HCT116 (cell line): ENCODE results near the gene JDP2. TPM values are rescaled to one million over a fixed set of nuclear protein-coding genes. Genes with fewer than 3 reads are reported as not detected.

Experiments
- ATAC-seq: fragments of 200-7000 bp; cut with Tn5 transposase; 2 replicates; pipeline ENCODE4 v1.9.1; 2020; ENCODE audit warnings: mild to moderate bottlenecking, moderate library complexity
- BruUV-seq: library from RNA; stranded (reverse); fragments of 400-500 nt; replicated peaks from 2 replicates; lab custom pipeline; 2021; lab: Mats Ljungman, UMichigan
- CTCF ChIA-PET: fragments of 300-600 bp; sonication (Branson Sonifier 250); formaldehyde crosslinking; loops from one replicate; lab custom pipeline; 2021; ENCODE audit warnings: antibody characterized with exemption; lab: Charles Lee
- POLR2A ChIA-PET: fragments of 300-600, 350-600 bp; sonication (Branson Sonifier 250); formaldehyde crosslinking; loops from one replicate; lab custom pipeline; 2021; ENCODE audit warnings: antibody characterized with exemption; lab: Charles Lee
- RAD21 ChIA-PET, 2 experiments: fragments of 300-600 bp; sonication (Branson Sonifier 250); formaldehyde crosslinking; loops; one replicate each; lab custom pipeline; 2023; ENCODE audit warnings: low total read pairs in 2 of 2; ENCODE audit not compliant: uncharacterized antibody in 2 of 2, unreplicated experiment in 2 of 2, low non-redundant PET in 1 of 2; lab: Charles Lee
- DNase-seq: peaks from one replicate; pipeline ENCODE4 v3.0.0-alpha.2; 2010; ENCODE audit warnings: low read depth, low spot score
- H2AFZ ChIP-seq: fragments of 200-600 bp; shearing (Covaris generic), sonication (generic); 2 replicates; pipeline ENCODE4 v1.6.1; 2017; ENCODE audit warnings: low read depth, mixed run types, mixed read lengths, antibody characterized with exemption, low read length; ENCODE audit not compliant: poor library complexity, severe bottlenecking
- H3K27ac ChIP-seq: 2 replicates; pipeline ENCODE4 v1.5.1; 2012; ENCODE audit warnings: low read depth, low read length
- H3K27me3 ChIP-seq: fragments of 200-600 bp; sonication (generic); 2 replicates; pipeline ENCODE4 v1.6.1; 2016; ENCODE audit warnings: mixed run types, low read length, mixed read lengths; ENCODE audit not compliant: insufficient read depth
- H3K36me3 ChIP-seq, 2 experiments: fragments of 200-500 bp in 1 of 2; fragments of 200-600 bp in 1 of 2; sonication (Bioruptor generic) in 1 of 2; sonication (generic) in 1 of 2; 2 replicates each; pipeline versions ENCODE4 v1.5.1 to v1.6.1; 2014 to 2016; ENCODE audit warnings: low read length in 2 of 2, inconsistent platforms in 1 of 2, mixed read lengths in 1 of 2, mixed run types in 1 of 2; ENCODE audit not compliant: insufficient read depth in 2 of 2, control insufficient read depth in 1 of 2
- H3K4me1 ChIP-seq, 2 experiments: fragments of 200-600 bp in 1 of 2; sonication (generic) in 1 of 2; 2 replicates each; pipeline versions ENCODE4 v1.5.1 to v1.6.1; 2012 to 2017; ENCODE audit warnings: low read length in 2 of 2, inconsistent platforms in 1 of 2, mild to moderate bottlenecking in 1 of 2, mixed read lengths in 1 of 2, mixed run types in 1 of 2, moderate library complexity in 1 of 2; ENCODE audit not compliant: insufficient read depth in 2 of 2, control insufficient read depth in 1 of 2
- H3K4me2 ChIP-seq: fragments of 200-600 bp; sonication (generic); 2 replicates; pipeline ENCODE4 v1.6.1; 2017; ENCODE audit warnings: mixed run types, low read length, mixed read lengths
- H3K4me3 ChIP-seq, 2 experiments: fragments of 200-600 bp in 1 of 2; sonication (generic) in 1 of 2; replicated peaks in 1 of 2; 2 replicates each; pipeline ENCODE4 v1.5.1; 2011 to 2016; ENCODE audit warnings: low read length in 2 of 2, control low read depth in 1 of 2, low read depth in 1 of 2, mild to moderate bottlenecking in 1 of 2, mixed read lengths in 1 of 2, mixed run types in 1 of 2
- H3K79me2 ChIP-seq: fragments of 200-600 bp; sonication (generic); 2 replicates; pipeline ENCODE4 v1.6.1; 2017; ENCODE audit warnings: mild to moderate bottlenecking, mixed run types, low read length, moderate library complexity, mixed read lengths; ENCODE audit not compliant: insufficient read depth
- H3K9ac ChIP-seq: fragments of 200-600 bp; sonication (generic); 2 replicates; pipeline ENCODE4 v1.6.1; 2016; ENCODE audit warnings: low read length, mixed read lengths
- H3K9me2 ChIP-seq: fragments of 200-600 bp; sonication (generic), shearing (Covaris generic); 2 replicates; pipeline ENCODE4 v1.6.1; 2017; ENCODE audit warnings: mixed run types, mild to moderate bottlenecking, moderate library complexity; ENCODE audit not compliant: insufficient read depth
- H3K9me3 ChIP-seq, 2 experiments: fragments of 200-500 bp in 1 of 2; fragments of 200-600 bp in 1 of 2; sonication (Bioruptor generic) in 1 of 2; sonication (generic) in 1 of 2; 2 replicates each; pipeline ENCODE4 v1.6.1; 2014 to 2017; ENCODE audit warnings: low read length in 2 of 2, mixed read lengths in 2 of 2, inconsistent platforms in 1 of 2, low read depth in 1 of 2, mild to moderate bottlenecking in 1 of 2, mixed run types in 1 of 2, moderate library complexity in 1 of 2; ENCODE audit not compliant: control insufficient read depth in 1 of 2, insufficient read depth in 1 of 2
- H4K20me1 ChIP-seq: fragments of 200-600 bp; sonication (generic), shearing (Covaris generic); 2 replicates; pipeline ENCODE4 v1.6.1; 2017; ENCODE audit warnings: mixed run types, mild to moderate bottlenecking, moderate library complexity; ENCODE audit not compliant: insufficient read depth
- ATF3 ChIP-seq: IDR thresholded peaks from 2 replicates; pipeline ENCODE4 v1.6.1; 2012
- CBX3 ChIP-seq: IDR thresholded peaks from 2 replicates; pipeline ENCODE4 v1.6.1; 2012; ENCODE audit warnings: low read depth
- CTCF ChIP-seq, 3 experiments: fragments of 200-600 bp in 1 of 3; sonication (generic) in 1 of 3; IDR thresholded peaks in 2 of 3; conservative IDR thresholded peaks in 1 of 3; 2 replicates each; pipeline ENCODE4 v1.5.1; 2012 to 2017; ENCODE audit warnings: low read depth in 2 of 3, low read length in 2 of 3, antibody characterized with exemption in 1 of 3, borderline replicate concordance in 1 of 3, control low read depth in 1 of 3, mild to moderate bottlenecking in 1 of 3, mixed read lengths in 1 of 3, mixed run types in 1 of 3, moderate library complexity in 1 of 3; ENCODE audit not compliant: insufficient read depth in 1 of 3
- EGR1 ChIP-seq: IDR thresholded peaks from 2 replicates; pipeline ENCODE4 v1.6.1; 2012; ENCODE audit warnings: low read depth
- ELF1 ChIP-seq: IDR thresholded peaks from 2 replicates; pipeline ENCODE4 v1.6.1; 2012; ENCODE audit warnings: low read depth, borderline replicate concordance
- EZH2 ChIP-seq: fragments of 200-600 bp; sonication (generic); IDR thresholded peaks from 2 replicates; pipeline ENCODE4 v1.6.1; 2017; ENCODE audit warnings: antibody characterized with exemption, mixed run types
- EZH2phosphoT487 ChIP-seq: fragments of 200-600 bp; IDR thresholded peaks from 2 replicates; pipeline ENCODE4 v1.6.1; 2018; ENCODE audit warnings: antibody characterized with exemption, borderline replicate concordance
- FOSL1 ChIP-seq: IDR thresholded peaks from 2 replicates; pipeline ENCODE4 v1.6.1; 2012; ENCODE audit warnings: low read depth
- MAX ChIP-seq: IDR thresholded peaks from 2 replicates; pipeline ENCODE4 v1.6.1; 2012
- POLR2A ChIP-seq: IDR thresholded peaks from 2 replicates; pipeline ENCODE4 v1.7.0; 2011; ENCODE audit warnings: borderline replicate concordance; ENCODE audit not compliant: insufficient read depth, insufficient read length; ENCODE audit errors: extremely low read depth
- POLR2AphosphoS5 ChIP-seq: IDR thresholded peaks from 2 replicates; pipeline ENCODE4 v1.6.1; 2011; ENCODE audit warnings: mild to moderate bottlenecking, low read depth, low read length, moderate library complexity
- RAD21 ChIP-seq: IDR thresholded peaks from 2 replicates; pipeline ENCODE4 v1.6.1; 2012; ENCODE audit warnings: low read depth, mild to moderate bottlenecking
- SIN3A ChIP-seq: IDR thresholded peaks from 2 replicates; pipeline ENCODE4 v1.6.1; 2012; ENCODE audit warnings: low read depth
- SP1 ChIP-seq: IDR thresholded peaks from 2 replicates; pipeline ENCODE4 v1.6.1; 2012; ENCODE audit warnings: low read depth
- YY1 ChIP-seq: IDR thresholded peaks from 2 replicates; pipeline ENCODE4 v1.6.1; 2011; ENCODE audit warnings: low read length, low read depth, moderate library complexity, mild to moderate bottlenecking; ENCODE audit not compliant: insufficient replicate concordance; ENCODE audit errors: extremely low read depth
- ZNF274 ChIP-seq: fragments of 200-500 bp; sonication (Bioruptor generic); IDR thresholded peaks from 2 replicates; pipeline ENCODE4 v1.6.1; 2014; ENCODE audit warnings: mild to moderate bottlenecking, low read depth, low read length, inconsistent platforms
- intact Hi-C: fragments of 100-400 bp; cut with micrococcal nuclease; formaldehyde crosslinking; loops from 2 replicates; pipeline ENCODE4 v1.10.0; 2022
- total RNA-seq: library from RNA; stranded (reverse); gene quantifications from one replicate; pipeline ENCODE4 v1.2.1, GENCODE V29; 2021; ENCODE audit not compliant: unreplicated experiment

JDP2 gene
- total RNA-seq, 1 experiment from 2014 or later, result 25.4 TPM

- no peak for TF ChIP-seq CTCF (IDR thresholded peaks at IDR 0.05 in 2 of 3, conservative IDR thresholded peaks at IDR 0.05 in 1 of 3; ENCODE audit: borderline replicate concordance in 1 of 3, insufficient read depth in 1 of 3, low read depth in 2 of 3, low read length in 2 of 3)
- no peak for TF ChIP-seq SP1
- no peak for TF ChIP-seq YY1
- no peak for TF ChIP-seq EZH2phosphoT487
- no peak for TF ChIP-seq POLR2A
- no peak for TF ChIP-seq RAD21
- TF ChIP-seq ELF1, result no peak
- no peak for TF ChIP-seq CBX3
- no peak for TF ChIP-seq ATF3
- no peak for TF ChIP-seq EZH2
- no peak for TF ChIP-seq ZNF274
- TF ChIP-seq POLR2AphosphoS5, result no peak
- TF ChIP-seq FOSL1, result no peak
- no peak for TF ChIP-seq EGR1
These were observed 14.8 kb downstream of the JDP2 start (continued) for GRCh38 chr14:75442642-75443041.

GRCh38 chr14:75443203-75443969 lies 15.6 kb downstream of the JDP2 start:
- H3K27me3 ChIP-seq, result no peaks in the 10 kb centered on the region
- DNase-seq (no peak), ATAC-seq (no peak)
- BruUV-seq, result no TSS peak
- H3K27ac ChIP-seq, result no peak overlapping the region
- peaks cover 0 to 13% of the 10 kb centered on the region in 2 experiments; a peak in 2 of 4 replicates for H3K4me1 ChIP-seq
- H3K9ac ChIP-seq, result no peak overlapping the region
- no peaks in the 10 kb centered on the region for H3K79me2 ChIP-seq
- H4K20me1 ChIP-seq, result no peaks in the 10 kb centered on the region
- ChIA-PET POLR2A (no interaction called here), CTCF (interaction anchor here (1.0 kb wide), 1 partner anchor 118 kb away, joined by 3 read pairs; no protein-coding TSS in a partner anchor), RAD21 (no interaction called here)
- no peaks in the 10 kb centered on the region for H3K9me2 ChIP-seq
- H3K9me3 ChIP-seq, result no peaks in the 10 kb centered on the region
- intact Hi-C loops, result no loop called here
- no peaks in the 10 kb centered on the region for H3K36me3 ChIP-seq
- H3K4me2 ChIP-seq, result no peak overlapping the region
- no peak overlapping the region for H2AFZ ChIP-seq
- no peak overlapping the region for H3K4me3 ChIP-seq
- TF ChIP-seq POLR2A, result no peak
- no peak for TF ChIP-seq SIN3A
- no peak for TF ChIP-seq CTCF (IDR thresholded peaks at IDR 0.05 in 2 of 3, conservative IDR thresholded peaks at IDR 0.05 in 1 of 3; ENCODE audit: borderline replicate concordance in 1 of 3, insufficient read depth in 1 of 3, low read depth in 2 of 3, low read length in 2 of 3)
- TF ChIP-seq YY1, result no peak
- TF ChIP-seq MAX, result no peak
